HG03442 (cell line): ENCODE results near the gene EXPH5.
"Not testable (repeated sequence)": the region's sequence is repeated elsewhere in the genome, so short reads cannot be mapped to it uniquely, and the experiment has no call there.

Source experiments
- ATAC-seq: cut with Tn5 transposase; IDR thresholded peaks from one replicate; pipeline ENCODE4 v1.9.1; 2021; ENCODE audit warnings: mild to moderate bottlenecking, moderate library complexity; ENCODE audit not compliant: unreplicated experiment

The EXPH5 gene

GRCh38 chr11:108593214-108593922 lies at the start of gene EXPH5:
TSS of gene EXPH5 (minus strand) at chr11:108593768. CDS start at chr11:108593536, 232 bp downstream.
- ATAC-seq: peak; percentile 97

- not testable (repeated sequence) for ATAC-seq
These were observed 48.2 kb upstream of the EXPH5 start for GRCh38 chr11:108641752-108642151.

- ATAC-seq: no peak
These were observed 45.6 kb upstream of the EXPH5 start for GRCh38 chr11:108639146-108639545.

- ATAC-seq: no peak
These were observed 42.7 kb upstream of the EXPH5 start for GRCh38 chr11:108636222-108636621.

GRCh38 chr11:108635106-108635505 lies 41.5 kb upstream of the EXPH5 start:
- ATAC-seq: no peak

GRCh38 chr11:108632041-108632704 lies 38.6 kb upstream of the EXPH5 start:
- ATAC-seq: no peak

- ATAC-seq: no peak
These were observed 35.7 kb upstream of the EXPH5 start for GRCh38 chr11:108629274-108629673.

- ATAC-seq: no peak
These were observed 35.2 kb upstream of the EXPH5 start for GRCh38 chr11:108628812-108629211.

GRCh38 chr11:108628326-108628725 lies 34.8 kb upstream of the EXPH5 start:
- ATAC-seq: no peak

GRCh38 chr11:108624196-108624925 lies 30.8 kb upstream of the EXPH5 start:
- ATAC-seq: no peak

GRCh38 chr11:108622341-108622740 lies 28.8 kb upstream of the EXPH5 start:
- ATAC-seq: no peak

- peak; percentile 86 for ATAC-seq
These were observed 27.6 kb upstream of the EXPH5 start for GRCh38 chr11:108620958-108621772.

GRCh38 chr11:108618529-108618928 lies 25.0 kb upstream of the EXPH5 start:
- ATAC-seq: no peak

- no peak for ATAC-seq
These were observed 23.5 kb upstream of the EXPH5 start for GRCh38 chr11:108617055-108617454.

- no peak for ATAC-seq
These were observed 23.0 kb upstream of the EXPH5 start for GRCh38 chr11:108616549-108616948.

GRCh38 chr11:108614086-108614485 lies 20.5 kb upstream of the EXPH5 start:
- ATAC-seq: no peak

GRCh38 chr11:108609682-108610081 lies 16.1 kb upstream of the EXPH5 start:
- no peak for ATAC-seq

GRCh38 chr11:108608548-108608947 lies 15.0 kb upstream of the EXPH5 start:
- no peak for ATAC-seq

- ATAC-seq: no peak
These were observed 13.1 kb upstream of the EXPH5 start for GRCh38 chr11:108606495-108607160.

- no peak for ATAC-seq
These were observed 12.5 kb upstream of the EXPH5 start for GRCh38 chr11:108606070-108606469.
